ENCODE measurements around the gene MYL5. TPM values are rescaled to one million over a fixed set of nuclear protein-coding genes. Genes with fewer than 3 reads are reported as not detected.
A peak's percentile ranks its signal among the peaks of the same experiment; 100 is the strongest.

MYL5 gene
- total and polyA plus RNA-seq, 2 of the 13 experiments (the other 11 are each of a cell fraction or from before 2014, with no cell fraction given) = 6.5 to 16.0 TPM

- Histone ChIP-seq H3K79me2 (ENCODE audit: insufficient read depth, low read length) (no peaks in the 10 kb centered on the region), H2AFZ (ENCODE audit: low read length) (no peak overlapping the region), H3K4me1 (ENCODE audit: insufficient read depth, low read length) (peaks cover 79% of the 10 kb centered on the region), H3K9me3 (ENCODE audit: low read length) (no peaks in the 10 kb centered on the region), H3K4me3 (replicated peaks in 1 of 3; ENCODE audit: insufficient read depth in 1 of 3, low read depth in 2 of 3, low read length in 3 of 3) (peak overlapping the region in 2 of 3 experiments; percentile 63 to 71; a peak in 3 of 6 replicates), H3K27ac (ENCODE audit: extremely low read length, insufficient read depth, low read length) (no peak overlapping the region), H3K27me3 (ENCODE audit: control insufficient read depth in 1 of 2, insufficient read depth in 2 of 2, low read length in 2 of 2) (0 out of 5 replicates have a peak, but pooled peaks cover 0 to 1% of the 10 kb centered on the region in 2 experiments), H4K20me1 (ENCODE audit: insufficient read depth, low read length) (no peaks in the 10 kb centered on the region), H3K36me3 (replicated peaks in 1 of 2; ENCODE audit: control insufficient read depth in 1 of 2, insufficient read depth in 2 of 2, low read length in 2 of 2) (no peaks in the 10 kb centered on the region), H3K4me2 (ENCODE audit: low read depth, low read length) (peak overlapping the region; percentile 97), H3K9ac (ENCODE audit: insufficient read depth, low read depth, low read length) (0 out of 2 replicates have a peak overlapping the region, but pooled peaks have one; percentile 67)
- intact Hi-C loops (cut with micrococcal nuclease; ENCODE audit: unreplicated experiment) (loop anchor here (2.0 to 5.0 kb wide), 2 partner anchors 18 to 36 kb away; partner anchors contain the start of gene PCGF3), in situ Hi-C loops (cut with HindIII; ENCODE audit: extremely low pct_ligation_motif_present, low pct_unique_long_range_greater_than_20kb) (no loop called here)
- ATAC-seq (no peak; the same call in 2 of the 3 replicates), FAIRE-seq (no peak), DNase-seq (ENCODE audit: low spot score) (no peak)
- ChIA-PET POLR2A (interaction anchor here (0.9 to 1.5 kb wide), 8 partner anchors 7 to 301 kb away, joined by 3 to 15 read pairs (median 5); partner anchors contain the start of genes ATP5ME, IDUA and MYL5), CTCF (ENCODE audit: low intra/inter-chr PET ratio, low total read pairs) (no interaction called here)
- 80% methylated on average over 5 of the region's 31 CpGs for WGBS (ENCODE audit: low lambda C conversion rate)
- BruUV-seq (replicated peaks) = no TSS peak
- TF ChIP-seq CBFB (CRISPR knock-in tag; IDR thresholded peaks at IDR 0.05) = no peak
- TF ChIP-seq GFI1 (CRISPR knock-in tag; IDR thresholded peaks at IDR 0.05; ENCODE audit: borderline replicate concordance) = no peak
- peak; percentile 16 for TF ChIP-seq TEAD3 (CRISPR knock-in tag; optimal IDR thresholded peaks at IDR 0.05; ENCODE audit: borderline replicate concordance)
- 0 out of 2 replicates have a peak, but pooled peaks have one; percentile 31 for TF ChIP-seq ZNF576 (CRISPR knock-in tag; IDR thresholded peaks at IDR 0.05)
- no peak for TF ChIP-seq SOX13 (IDR thresholded peaks at IDR 0.05)
- 0 out of 4 replicates have a peak, but pooled peaks of 1 of the 2 experiments have one; percentile 5 for TF ChIP-seq SOX13 (CRISPR knock-in tag; conservative IDR thresholded peaks at IDR 0.05 in 1 of 2, IDR thresholded peaks at IDR 0.05 in 1 of 2)
- TF ChIP-seq NFYC (CRISPR knock-in tag; IDR thresholded peaks at IDR 0.05) = no peak
- TF ChIP-seq ZEB1 (IDR thresholded peaks at IDR 0.05; ENCODE audit: insufficient replicate concordance, low read depth) = no peak
- peak; percentile 17; the same call in 1 of the 2 replicates for TF ChIP-seq NRL (CRISPR knock-in tag; IDR thresholded peaks at IDR 0.05; ENCODE audit: borderline replicate concordance)
- no peak for TF ChIP-seq ZNF816 (CRISPR knock-in tag; IDR thresholded peaks at IDR 0.05; ENCODE audit: borderline replicate concordance)
- no peak for TF ChIP-seq ZNF441 (CRISPR knock-in tag; IDR thresholded peaks at IDR 0.05; ENCODE audit: borderline replicate concordance)
- TF ChIP-seq ZBTB33 (CRISPR knock-in tag; IDR thresholded peaks at IDR 0.05) = peak; percentile 8; the same call in 1 of the 2 replicates
- 0 out of 2 replicates have a peak, but pooled peaks have one; percentile 1 for TF ChIP-seq POGK (CRISPR knock-in tag; conservative IDR thresholded peaks at IDR 0.05)
- TF ChIP-seq ZFP91 (CRISPR knock-in tag; IDR thresholded peaks at IDR 0.05; ENCODE audit: borderline replicate concordance) = no peak
- TF ChIP-seq TBL1XR1 (IDR thresholded peaks at IDR 0.05; ENCODE audit: borderline replicate concordance, low read length, partially characterized antibody) = no peak
- peak; percentile 88 for TF ChIP-seq CREB1 (IDR thresholded peaks at IDR 0.05)
- TF ChIP-seq CREB1 (CRISPR knock-in tag; IDR thresholded peaks at IDR 0.05) = no peak
- TF ChIP-seq ATF7-NPFF (CRISPR knock-in tag; IDR thresholded peaks at IDR 0.05; ENCODE audit: low read depth) = 0 out of 2 replicates have a peak, but pooled peaks have one; percentile 7
Measured at GRCh38 chr4:686413-687040, 12.2 kb downstream of the MYL5 start.
